Measurements from ENCODE around the gene ZFYVE26. TPM values are rescaled to one million over a fixed set of nuclear protein-coding genes. Genes with fewer than 3 reads are reported as not detected.
A peak's percentile ranks its signal among the peaks of the same experiment; 100 is the strongest.

Gene ZFYVE26
- total RNA-seq, 2 experiments from 2014 or later: 11.7 to 12.1 TPM

DNA sequence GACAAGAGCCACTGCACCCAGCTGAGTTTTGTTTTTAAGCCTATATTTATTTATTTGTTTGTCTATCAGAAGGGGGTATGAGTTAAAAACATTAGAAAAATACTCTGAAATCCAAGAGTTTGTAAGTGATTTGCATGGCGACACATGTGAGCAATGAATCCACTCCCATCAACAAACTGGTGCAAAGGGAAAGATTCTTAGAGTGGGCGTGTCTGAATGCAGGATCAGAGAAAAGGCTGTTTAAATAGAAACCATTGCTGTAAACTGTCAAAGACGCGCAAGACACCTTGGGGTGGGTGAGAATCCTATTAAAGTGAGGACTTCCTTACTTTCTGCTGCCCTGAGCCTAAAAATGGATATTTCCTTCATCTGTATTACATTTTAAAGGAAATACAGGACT, 51.9 kb downstream of the ZFYVE26 start:
- Mint-ChIP-seq H3K27me3 (ENCODE audit: low read depth) (no peaks in the 10 kb centered on the region), H3K4me3 (no peak overlapping the region), H3K9me3 (no peaks in the 10 kb centered on the region), H3K27ac (no peak overlapping the region), H3K4me1 (ENCODE audit: low read depth) (no peaks in the 10 kb centered on the region), H3K36me3 (ENCODE audit: low read depth) (peaks cover 7% of the 10 kb centered on the region)
- CTCF ChIA-PET: no interaction called here
- intact Hi-C loops (cut with micrococcal nuclease): no loop called here
- DNase-seq: no peak

DNA sequence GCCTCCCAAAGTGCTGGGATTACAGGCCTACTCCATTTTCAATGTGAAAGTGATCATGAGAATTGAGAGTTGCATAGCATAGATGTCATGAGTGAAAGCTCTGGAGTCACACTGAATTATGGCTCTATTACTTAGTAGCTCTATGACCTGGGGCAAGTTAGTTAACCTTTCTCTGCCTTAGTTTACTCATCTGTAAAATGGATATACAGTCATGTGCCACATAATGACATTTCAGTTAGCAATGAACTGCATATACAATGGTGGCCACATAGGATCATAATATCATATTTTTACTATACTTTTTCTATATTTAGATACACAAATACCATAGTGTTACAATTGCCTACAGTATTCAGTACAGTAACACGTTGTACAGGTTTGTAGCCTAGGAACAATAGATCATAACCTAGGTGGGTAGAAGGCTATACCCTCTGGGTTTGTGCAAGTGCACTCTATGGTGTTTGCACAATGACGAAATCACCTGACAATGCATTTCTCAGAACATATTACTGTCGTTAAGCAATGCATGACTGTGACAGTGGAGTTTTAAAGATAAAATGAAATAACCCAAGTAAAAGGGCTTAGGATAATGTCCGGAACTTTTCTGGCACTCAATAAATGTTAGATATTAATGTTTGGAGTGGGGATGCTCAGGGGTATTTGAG, 53.1 kb downstream of the ZFYVE26 start:
- Mint-ChIP-seq H3K27ac (no peak overlapping the region), H3K4me3 (no peak overlapping the region), H3K9me3 (no peaks in the 10 kb centered on the region), H3K36me3 (ENCODE audit: low read depth) (peaks cover 7% of the 10 kb centered on the region), H3K27me3 (ENCODE audit: low read depth) (no peaks in the 10 kb centered on the region), H3K4me1 (ENCODE audit: low read depth) (no peaks in the 10 kb centered on the region)
- intact Hi-C loops (cut with micrococcal nuclease): no loop called here
- CTCF ChIA-PET: no interaction called here
- DNase-seq: no peak

DNA sequence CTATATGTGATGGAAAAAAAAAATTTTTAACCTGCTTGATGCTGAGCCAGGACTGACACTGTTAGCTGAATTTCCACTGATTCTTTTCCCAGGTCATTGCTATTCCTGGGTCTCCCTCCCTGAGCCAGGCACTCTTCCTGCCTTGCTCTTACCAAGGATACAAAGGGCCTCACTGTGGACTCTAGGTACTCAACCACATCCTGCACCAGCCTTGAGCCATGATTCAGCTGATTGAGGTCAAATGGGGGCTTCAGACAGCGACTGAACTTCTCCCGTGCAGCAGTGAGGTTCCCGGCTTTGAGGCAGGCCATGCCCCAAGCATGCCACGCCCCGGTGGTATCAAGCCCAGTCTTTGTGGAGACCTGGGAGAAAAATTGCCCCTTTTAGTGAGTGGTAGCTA, 54.3 kb downstream of the ZFYVE26 start:
- no peaks in the 10 kb centered on the region for H3K4me1 Mint-ChIP-seq (ENCODE audit: low read depth)
- CTCF ChIA-PET: no interaction called here
- H3K27me3 Mint-ChIP-seq (ENCODE audit: low read depth): no peaks in the 10 kb centered on the region
- H3K27ac Mint-ChIP-seq: no peak overlapping the region
- peaks cover 13% of the 10 kb centered on the region for H3K36me3 Mint-ChIP-seq (ENCODE audit: low read depth)
- no peak for DNase-seq
- intact Hi-C loops (cut with micrococcal nuclease): no loop called here
- H3K9me3 Mint-ChIP-seq: no peaks in the 10 kb centered on the region
- H3K4me3 Mint-ChIP-seq: no peak overlapping the region

GRCh38 chr14:67759916-67760315, 56.5 kb downstream of the ZFYVE26 start:
- no peaks in the 10 kb centered on the region for H3K4me1 Mint-ChIP-seq (ENCODE audit: low read depth)
- H3K36me3 Mint-ChIP-seq (ENCODE audit: low read depth): peaks cover 21% of the 10 kb centered on the region
- no peak for DNase-seq
- no peak overlapping the region for H3K4me3 Mint-ChIP-seq
- intact Hi-C loops (cut with micrococcal nuclease): no loop called here
- no peaks in the 10 kb centered on the region for H3K9me3 Mint-ChIP-seq
- H3K27me3 Mint-ChIP-seq (ENCODE audit: low read depth): no peaks in the 10 kb centered on the region
- H3K27ac Mint-ChIP-seq: no peak overlapping the region
- CTCF ChIA-PET: interaction anchor here (1.1 kb wide), 1 partner anchor 10 kb away, joined by 3 read pairs; no protein-coding TSS in a partner anchor

DNA sequence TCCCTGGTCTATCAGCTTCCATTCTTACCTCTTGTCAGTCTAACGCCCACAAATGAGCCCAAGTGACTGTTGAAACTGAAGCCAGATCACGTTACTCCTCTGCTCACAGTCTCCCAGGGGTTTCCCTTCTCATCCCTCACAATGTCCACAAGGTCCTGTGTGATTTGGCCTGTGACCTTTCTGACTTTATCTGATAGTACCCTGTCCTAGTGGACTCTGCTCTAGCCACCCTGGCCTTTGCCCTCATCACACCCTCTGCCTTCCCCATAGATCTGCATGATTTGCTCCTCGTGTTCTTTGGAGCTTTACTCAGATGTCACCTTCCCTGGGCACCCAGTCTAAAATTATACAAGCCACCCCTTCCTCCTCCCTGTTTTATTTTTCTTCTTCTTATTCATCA, 59.2 kb downstream of the ZFYVE26 start:
- Mint-ChIP-seq H3K36me3 (ENCODE audit: low read depth) (peaks cover 36% of the 10 kb centered on the region), H3K4me1 (ENCODE audit: low read depth) (no peaks in the 10 kb centered on the region), H3K9me3 (no peaks in the 10 kb centered on the region), H3K27me3 (ENCODE audit: low read depth) (no peaks in the 10 kb centered on the region), H3K4me3 (no peak overlapping the region), H3K27ac (no peak overlapping the region)
- intact Hi-C loops (cut with micrococcal nuclease): no loop called here
- no peak for DNase-seq
- CTCF ChIA-PET: no interaction called here

DNA sequence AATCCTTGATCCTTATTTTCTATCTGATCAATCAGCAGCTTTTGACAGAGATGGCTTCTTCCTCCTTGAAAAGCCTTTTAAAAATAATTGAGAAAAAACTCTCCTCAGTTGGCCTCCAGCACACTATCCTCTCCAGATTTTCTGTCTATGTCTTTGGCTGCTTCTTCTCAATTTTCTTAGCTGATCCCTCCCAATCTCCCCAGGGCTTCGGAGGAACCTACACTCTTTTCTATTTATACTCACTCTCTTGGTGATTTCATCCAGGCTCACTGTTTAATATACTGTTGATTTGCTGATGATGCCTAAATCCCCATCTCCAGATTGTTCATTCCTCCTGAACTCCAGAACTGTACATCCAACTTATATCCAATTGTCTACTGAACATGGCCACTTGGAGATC, 59.9 kb downstream of the ZFYVE26 start:
- Mint-ChIP-seq H3K36me3 (ENCODE audit: low read depth) (peaks cover 39% of the 10 kb centered on the region), H3K4me1 (ENCODE audit: low read depth) (no peaks in the 10 kb centered on the region), H3K9me3 (no peaks in the 10 kb centered on the region), H3K27me3 (ENCODE audit: low read depth) (no peaks in the 10 kb centered on the region), H3K4me3 (no peak overlapping the region), H3K27ac (no peak overlapping the region)
- DNase-seq: no peak
- intact Hi-C loops (cut with micrococcal nuclease): no loop called here
- CTCF ChIA-PET: interaction anchor here (0.9 kb wide), 1 partner anchor 186 kb away, joined by 3 read pairs; no protein-coding TSS in a partner anchor

GRCh38 chr14:67749341-67750084, 66.9 kb downstream of the ZFYVE26 start:
- peaks cover 13% of the 10 kb centered on the region for H3K4me1 Mint-ChIP-seq (ENCODE audit: low read depth)
- no peaks in the 10 kb centered on the region for H3K27me3 Mint-ChIP-seq (ENCODE audit: low read depth)
- no peaks in the 10 kb centered on the region for H3K9me3 Mint-ChIP-seq
- DNase-seq: no peak
- H3K27ac Mint-ChIP-seq: no peak overlapping the region
- H3K36me3 Mint-ChIP-seq (ENCODE audit: low read depth): peaks cover 33% of the 10 kb centered on the region
- intact Hi-C loops (cut with micrococcal nuclease): no loop called here
- H3K4me3 Mint-ChIP-seq: no peak overlapping the region
- CTCF ChIA-PET: interaction anchor here (0.6 to 1.4 kb wide), 4 partner anchors 10 to 1390 kb away, joined by 3 read pairs; no protein-coding TSS in a partner anchor

GRCh38 chr14:67748312-67748711, 68.1 kb downstream of the ZFYVE26 start:
- no peak for DNase-seq
- Mint-ChIP-seq H3K4me1 (ENCODE audit: low read depth) (peaks cover 13% of the 10 kb centered on the region), H3K27ac (no peak overlapping the region), H3K36me3 (ENCODE audit: low read depth) (peaks cover 24% of the 10 kb centered on the region), H3K9me3 (no peaks in the 10 kb centered on the region), H3K27me3 (ENCODE audit: low read depth) (no peaks in the 10 kb centered on the region), H3K4me3 (no peak overlapping the region)
- CTCF ChIA-PET: interaction anchor here (1.2 kb wide), 1 partner anchor 302 kb away, joined by 3 read pairs; no protein-coding TSS in a partner anchor
- intact Hi-C loops (cut with micrococcal nuclease): no loop called here

DNA sequence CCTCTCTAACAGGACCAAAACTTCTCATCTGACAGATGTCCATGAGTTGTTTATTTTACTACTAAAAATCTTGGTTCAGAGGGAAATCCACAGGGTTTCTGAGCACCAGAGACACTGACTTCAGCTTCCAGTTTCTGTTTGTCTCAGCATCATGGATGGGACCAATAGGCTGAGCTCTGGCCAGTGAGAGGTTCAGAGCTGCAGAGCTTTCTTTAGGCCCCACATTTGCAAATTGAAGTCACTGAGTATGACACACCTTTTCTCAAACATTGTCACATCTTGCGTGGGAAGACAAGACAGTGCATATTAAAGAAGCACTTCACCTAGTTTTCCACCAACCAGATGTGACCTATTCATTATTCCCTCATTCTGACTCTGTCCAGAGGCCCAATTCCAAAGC, 69.5 kb downstream of the ZFYVE26 start:
- no peaks in the 10 kb centered on the region for H3K27me3 Mint-ChIP-seq (ENCODE audit: low read depth)
- peak overlapping the region; percentile 69 for H3K27ac Mint-ChIP-seq
- H3K4me3 Mint-ChIP-seq: no peak overlapping the region
- peaks cover 16% of the 10 kb centered on the region for H3K36me3 Mint-ChIP-seq (ENCODE audit: low read depth)
- no peaks in the 10 kb centered on the region for H3K9me3 Mint-ChIP-seq
- peaks cover 13% of the 10 kb centered on the region for H3K4me1 Mint-ChIP-seq (ENCODE audit: low read depth)
- DNase-seq: peak; percentile 52
- intact Hi-C loops (cut with micrococcal nuclease): no loop called here
- CTCF ChIA-PET: no interaction called here

- H3K9me3 Mint-ChIP-seq: no peaks in the 10 kb centered on the region
- CTCF ChIA-PET: no interaction called here
- H3K27me3 Mint-ChIP-seq (ENCODE audit: low read depth): no peaks in the 10 kb centered on the region
- intact Hi-C loops (cut with micrococcal nuclease): no loop called here
- peaks cover 13% of the 10 kb centered on the region for H3K4me1 Mint-ChIP-seq (ENCODE audit: low read depth)
- no peak for DNase-seq
- no peak overlapping the region for H3K27ac Mint-ChIP-seq
- no peak overlapping the region for H3K4me3 Mint-ChIP-seq
- peaks cover 15% of the 10 kb centered on the region for H3K36me3 Mint-ChIP-seq (ENCODE audit: low read depth)
These were observed 72.3 kb downstream of the ZFYVE26 start for GRCh38 chr14:67744046-67744445.

DNA sequence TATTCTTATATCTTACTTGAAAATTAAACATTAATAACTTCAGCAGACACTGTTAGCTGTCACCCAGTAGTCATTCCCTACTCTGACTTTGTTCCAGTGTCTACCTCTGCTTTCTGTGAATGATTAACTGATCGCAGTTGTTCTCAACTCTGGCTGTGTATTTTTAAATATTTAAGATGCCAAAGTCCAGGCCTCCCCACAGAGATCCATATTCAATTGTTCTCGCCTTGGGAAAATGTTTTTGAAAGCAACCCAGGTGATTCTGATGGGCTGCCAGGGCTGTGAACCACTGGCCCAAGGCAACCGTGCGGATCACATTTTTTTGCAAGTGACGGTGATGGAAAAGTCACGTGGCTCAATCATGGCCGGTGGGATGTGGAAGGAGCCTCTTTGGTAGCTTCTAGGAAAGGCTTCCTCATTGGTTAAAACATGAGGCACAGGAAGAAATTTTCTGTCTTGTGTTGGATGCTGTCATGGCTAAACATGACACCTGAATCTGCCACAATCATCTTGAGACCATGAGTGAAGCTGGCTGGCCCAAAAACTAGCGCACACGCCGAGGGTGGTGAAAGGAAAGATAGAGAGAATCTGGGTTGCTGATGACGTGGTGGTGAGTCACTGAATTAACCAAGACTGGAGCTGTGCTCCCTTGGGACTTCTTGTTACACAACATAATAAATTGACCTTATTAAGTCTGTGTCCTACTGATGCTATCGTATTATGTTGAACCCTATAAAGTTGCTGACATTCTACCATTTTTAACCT, 77.5 kb downstream of the ZFYVE26 start:
- H3K9me3 Mint-ChIP-seq: no peaks in the 10 kb centered on the region
- H3K4me3 Mint-ChIP-seq: no peak overlapping the region
- intact Hi-C loops (cut with micrococcal nuclease): no loop called here
- no peaks in the 10 kb centered on the region for H3K4me1 Mint-ChIP-seq (ENCODE audit: low read depth)
- H3K27me3 Mint-ChIP-seq (ENCODE audit: low read depth): no peaks in the 10 kb centered on the region
- CTCF ChIA-PET: interaction anchor here (0.7 to 1.1 kb wide), 2 partner anchors 34 to 220 kb away, joined by 4 to 6 read pairs; no protein-coding TSS in a partner anchor
- DNase-seq: no peak
- no peaks in the 10 kb centered on the region for H3K36me3 Mint-ChIP-seq (ENCODE audit: low read depth)
- no peak overlapping the region for H3K27ac Mint-ChIP-seq

GRCh38 chr14:67736771-67737170, 79.6 kb downstream of the ZFYVE26 start:
- no peaks in the 10 kb centered on the region for H3K4me1 Mint-ChIP-seq (ENCODE audit: low read depth)
- intact Hi-C loops (cut with micrococcal nuclease): no loop called here
- no peak overlapping the region for H3K4me3 Mint-ChIP-seq
- CTCF ChIA-PET: no interaction called here
- no peaks in the 10 kb centered on the region for H3K9me3 Mint-ChIP-seq
- DNase-seq: no peak
- no peaks in the 10 kb centered on the region for H3K27me3 Mint-ChIP-seq (ENCODE audit: low read depth)
- H3K36me3 Mint-ChIP-seq (ENCODE audit: low read depth): no peaks in the 10 kb centered on the region
- H3K27ac Mint-ChIP-seq: no peak overlapping the region
